GM12875 (cell line): Measurements from ENCODE around the gene COL9A3.

ENCODE experiments used
- H3K4me3 ChIP-seq: one replicate; pipeline ENCODE4 v1.5.1; 2011; ENCODE audit warnings: low read depth, low read length, control low read depth
- CTCF ChIP-seq: IDR thresholded peaks from 2 replicates; pipeline ENCODE4 v1.5.1; 2011; ENCODE audit warnings: low read depth, mild to moderate bottlenecking, control low read depth, inconsistent platforms, low read length, moderate library complexity, borderline replicate concordance; ENCODE audit not compliant: insufficient read depth

Gene COL9A3

GRCh38 chr20:62875419-62876361, 58.8 kb downstream of the COL9A3 start:
- no peak overlapping the region for H3K4me3 ChIP-seq
- no peak for TF ChIP-seq CTCF

- no peak overlapping the region for H3K4me3 ChIP-seq
- no peak for TF ChIP-seq CTCF
Measured at GRCh38 chr20:62876501-62876901, 59.7 kb downstream of the COL9A3 start.

- H3K4me3 ChIP-seq: no peak overlapping the region
- no peak for TF ChIP-seq CTCF
Measured at GRCh38 chr20:62876902-62877816, 60.3 kb downstream of the COL9A3 start.

- no peak for TF ChIP-seq CTCF
Measured at GRCh38 chr20:62878244-62879038, 61.6 kb downstream of the COL9A3 start.

GRCh38 chr20:62879275-62880146, 62.7 kb downstream of the COL9A3 start:
- TF ChIP-seq CTCF: no peak
- H3K4me3 ChIP-seq: no peak overlapping the region

More at GRCh38 chr20:62878244-62879038, 61.6 kb downstream of the COL9A3 start:
- H3K4me3 ChIP-seq: no peak overlapping the region
